SU-DHL-6 (cell line): ENCODE measurements around the gene ZFHX3.

ENCODE experiments used
- H2AFZ ChIP-seq: fragments of 200-600 bp; sonication (generic); 2 replicates; pipeline ENCODE4 v1.6.1; 2014; ENCODE audit warnings: low read depth, mild to moderate bottlenecking, moderate library complexity, mixed read lengths, antibody characterized with exemption, low read length; ENCODE audit not compliant: severe bottlenecking
- H3F3A ChIP-seq: fragments of 200-600 bp; shearing (Covaris generic); 2 replicates; pipeline ENCODE4 v1.6.0; 2016; ENCODE audit warnings: antibody characterized with exemption, mild to moderate bottlenecking; ENCODE audit not compliant: insufficient read depth
- H3K27ac ChIP-seq: fragments of 200-600 bp; sonication (generic); 2 replicates; pipeline ENCODE4 v1.5.1; 2016; ENCODE audit warnings: low read depth, mild to moderate bottlenecking, low read length, moderate library complexity, mixed read lengths
- H3K27me3 ChIP-seq: fragments of 200-600 bp; sonication (generic), shearing (Covaris generic); 2 replicates; pipeline ENCODE4 v1.6.0; 2014; ENCODE audit warnings: mild to moderate bottlenecking, low read length
- H3K36me3 ChIP-seq: fragments of 200-600 bp; sonication (generic); 2 replicates; pipeline ENCODE4 v1.6.1; 2014; ENCODE audit warnings: mild to moderate bottlenecking, low read length, mixed read lengths
- H3K4me2 ChIP-seq: fragments of 300-600, 200-600 bp; shearing (Covaris generic), sonication (generic); 2 replicates; pipeline ENCODE4 v1.6.0; 2014; ENCODE audit warnings: low read length, low read depth, mild to moderate bottlenecking; ENCODE audit not compliant: poor library complexity, severe bottlenecking
- H3K4me3 ChIP-seq: fragments of 200-600 bp; sonication (generic); 2 replicates; pipeline ENCODE4 v1.5.1; 2014; ENCODE audit warnings: antibody characterized with exemption, low read length, mild to moderate bottlenecking, mixed read lengths; ENCODE audit not compliant: insufficient read depth, poor library complexity, severe bottlenecking
- H3K79me2 ChIP-seq: fragments of 200-600 bp; sonication (generic); 2 replicates; pipeline ENCODE4 v1.6.1; 2014; ENCODE audit warnings: mild to moderate bottlenecking, low read length, moderate library complexity; ENCODE audit not compliant: insufficient read depth
- H3K9ac ChIP-seq: fragments of 200-600 bp; sonication (generic); 2 replicates; pipeline ENCODE4 v1.7.0; 2014; ENCODE audit warnings: mild to moderate bottlenecking, low read length
- H3K9me2 ChIP-seq: fragments of 200-600 bp; sonication (generic); replicated peaks from 2 replicates; pipeline ENCODE4 v1.6.1; 2014; ENCODE audit warnings: low read length; ENCODE audit not compliant: insufficient read depth
- H3K9me3 ChIP-seq: fragments of 200-600 bp; sonication (generic); 2 replicates; pipeline ENCODE4 v1.6.1; 2014; ENCODE audit warnings: low read length, mixed read lengths; ENCODE audit not compliant: insufficient read depth
- H4K20me1 ChIP-seq: fragments of 200-600 bp; sonication (generic); 2 replicates; pipeline ENCODE4 v1.6.1; 2014; ENCODE audit warnings: low read depth, mild to moderate bottlenecking, antibody characterized with exemption, low read length, moderate library complexity, mixed read lengths
- EZH2phosphoT487 ChIP-seq: fragments of 200-600 bp; sonication (generic), shearing (Covaris generic); conservative IDR thresholded peaks from 2 replicates; pipeline ENCODE4 v1.6.1; 2018; ENCODE audit warnings: mild to moderate bottlenecking, antibody characterized with exemption, low read length, moderate library complexity, mixed read lengths
- TF ChIP-seq, protein P1 (sequence below): fragments of 200-600 bp; sonication (generic); IDR thresholded peaks from one replicate; pipeline ENCODE4 v1.5.1; 2017; ENCODE audit warnings: antibody characterized with exemption, mild to moderate bottlenecking, low read length, moderate library complexity; ENCODE audit not compliant: insufficient read depth, poor library complexity, severe bottlenecking

The ZFHX3 gene

DNA sequence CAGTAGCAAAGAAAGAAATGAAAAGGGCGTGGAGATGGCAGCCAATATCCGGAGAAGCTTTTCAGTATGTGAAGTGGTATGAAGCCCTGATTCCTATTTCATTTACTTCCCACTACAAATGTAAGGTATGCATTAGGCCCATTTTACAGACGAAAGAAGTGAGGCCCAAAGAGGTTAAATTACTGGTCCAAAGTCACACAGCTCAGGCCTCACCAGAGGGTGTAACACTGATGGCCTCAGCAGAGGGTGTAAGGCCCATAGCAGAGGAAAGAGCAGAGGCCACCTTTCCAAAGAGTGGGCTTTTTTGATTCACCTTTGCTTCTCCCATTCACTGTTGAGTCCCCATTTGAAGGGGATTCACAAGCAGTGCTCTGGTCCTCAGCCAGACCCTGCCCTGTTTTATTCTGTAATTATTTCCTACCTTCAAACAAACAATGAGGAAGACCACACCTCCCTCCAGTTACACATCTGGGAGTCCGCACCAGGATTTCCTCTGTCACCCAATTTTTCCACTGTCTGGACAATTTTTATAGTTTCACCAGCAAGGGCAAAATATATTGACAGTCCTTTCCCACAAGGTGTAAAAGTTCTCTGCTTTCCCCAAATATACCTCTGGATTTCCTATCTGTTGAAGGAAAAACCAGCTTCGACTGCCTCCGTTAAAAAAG lies 7.1 kb downstream of the ZFHX3 start:
- no peak for TF ChIP-seq EZH2phosphoT487
- TF ChIP-seq, protein P1, sequence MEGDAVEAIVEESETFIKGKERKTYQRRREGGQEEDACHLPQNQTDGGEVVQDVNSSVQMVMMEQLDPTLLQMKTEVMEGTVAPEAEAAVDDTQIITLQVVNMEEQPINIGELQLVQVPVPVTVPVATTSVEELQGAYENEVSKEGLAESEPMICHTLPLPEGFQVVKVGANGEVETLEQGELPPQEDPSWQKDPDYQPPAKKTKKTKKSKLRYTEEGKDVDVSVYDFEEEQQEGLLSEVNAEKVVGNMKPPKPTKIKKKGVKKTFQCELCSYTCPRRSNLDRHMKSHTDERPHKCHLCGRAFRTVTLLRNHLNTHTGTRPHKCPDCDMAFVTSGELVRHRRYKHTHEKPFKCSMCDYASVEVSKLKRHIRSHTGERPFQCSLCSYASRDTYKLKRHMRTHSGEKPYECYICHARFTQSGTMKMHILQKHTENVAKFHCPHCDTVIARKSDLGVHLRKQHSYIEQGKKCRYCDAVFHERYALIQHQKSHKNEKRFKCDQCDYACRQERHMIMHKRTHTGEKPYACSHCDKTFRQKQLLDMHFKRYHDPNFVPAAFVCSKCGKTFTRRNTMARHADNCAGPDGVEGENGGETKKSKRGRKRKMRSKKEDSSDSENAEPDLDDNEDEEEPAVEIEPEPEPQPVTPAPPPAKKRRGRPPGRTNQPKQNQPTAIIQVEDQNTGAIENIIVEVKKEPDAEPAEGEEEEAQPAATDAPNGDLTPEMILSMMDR: no peak
- no peaks in the 10 kb centered on the region for H3K79me2 ChIP-seq
- H3K27me3 ChIP-seq: no peaks in the 10 kb centered on the region

DNA sequence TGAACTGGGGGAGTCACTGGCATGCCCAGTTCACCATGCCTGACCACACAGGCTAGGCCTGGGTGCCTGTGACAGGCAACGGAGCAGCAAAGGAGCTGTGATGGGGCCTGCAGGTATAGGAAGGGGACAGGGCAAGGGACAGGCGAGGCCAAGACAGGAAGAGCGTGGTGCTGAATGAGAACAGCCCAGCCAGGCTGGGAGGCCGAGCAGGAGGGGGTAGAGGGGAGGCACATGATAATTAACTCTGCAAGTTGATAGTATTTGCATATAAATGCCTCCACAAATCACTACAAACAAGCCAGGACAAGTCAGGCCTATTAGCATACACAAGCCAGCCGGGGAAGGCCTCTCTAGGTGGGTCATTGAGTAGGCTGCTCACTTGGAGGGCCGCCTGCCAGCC lies 7.8 kb downstream of the ZFHX3 start:
- H4K20me1 ChIP-seq: peaks cover 2% of the 10 kb centered on the region; the same call in 1 of the 2 replicates
- no peaks in the 10 kb centered on the region for H3F3A ChIP-seq
- no peaks in the 10 kb centered on the region for H3K27me3 ChIP-seq
- H3K9me2 ChIP-seq: no peaks in the 10 kb centered on the region
- H3K9ac ChIP-seq: no peak overlapping the region
- H3K4me3 ChIP-seq: no peak overlapping the region
- H3K4me2 ChIP-seq: no peak overlapping the region
- no peaks in the 10 kb centered on the region for H3K79me2 ChIP-seq
- TF ChIP-seq, protein P1: no peak
- TF ChIP-seq EZH2phosphoT487: no peak
- H3K36me3 ChIP-seq: no peaks in the 10 kb centered on the region
- H2AFZ ChIP-seq: no peak overlapping the region
- no peak overlapping the region for H3K27ac ChIP-seq
- no peaks in the 10 kb centered on the region for H3K9me3 ChIP-seq

More for the DNA sequence above, 7.1 kb downstream of the ZFHX3 start:
- Histone ChIP-seq H3K9me3 (no peaks in the 10 kb centered on the region), H3F3A (no peaks in the 10 kb centered on the region), H3K27ac (no peak overlapping the region), H3K36me3 (no peaks in the 10 kb centered on the region), H3K4me3 (no peak overlapping the region), H3K4me2 (no peak overlapping the region), H2AFZ (no peak overlapping the region), H4K20me1 (peaks cover 3% of the 10 kb centered on the region; the same call in 1 of the 2 replicates), H3K9ac (no peak overlapping the region), H3K9me2 (no peaks in the 10 kb centered on the region)

DNA sequence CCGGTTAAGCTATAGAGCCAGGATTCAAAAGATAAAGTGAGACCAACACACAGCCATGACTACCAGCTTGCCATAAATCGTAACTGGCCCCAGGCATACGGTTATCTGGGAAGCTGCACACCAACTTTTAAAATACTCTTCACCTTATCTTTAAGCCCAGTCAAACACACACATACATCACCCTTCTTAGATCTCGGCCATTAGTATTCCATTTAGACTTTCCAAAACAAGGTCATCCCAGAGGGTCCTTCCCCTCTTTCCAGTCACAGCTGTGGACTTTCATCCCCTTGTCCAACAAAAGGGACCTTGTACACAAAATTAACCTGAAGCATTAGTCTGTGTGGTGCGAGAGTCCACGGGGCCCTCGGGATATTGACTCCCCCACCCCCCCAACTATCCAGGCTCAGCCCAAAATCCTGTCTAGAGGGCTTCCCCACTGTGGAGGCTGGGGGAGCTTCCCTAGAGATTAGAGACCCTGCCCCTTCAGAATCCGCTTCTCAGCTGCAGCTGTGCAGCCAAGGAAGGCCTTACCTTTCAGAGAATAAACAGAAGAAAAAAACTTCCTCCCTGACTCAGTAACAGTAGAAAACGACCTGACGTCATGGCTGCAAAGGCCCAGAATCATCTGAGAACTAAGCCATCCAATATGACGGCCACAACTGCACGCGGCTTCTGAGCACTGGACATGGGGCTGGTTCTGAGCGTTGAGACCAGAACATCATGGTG lies 9.9 kb downstream of the ZFHX3 start:
- Histone ChIP-seq H3K4me3 (no peak overlapping the region), H3K79me2 (no peaks in the 10 kb centered on the region), H3K4me2 (no peak overlapping the region)

More for the DNA sequence above, 9.9 kb downstream of the ZFHX3 start:
- H3K9me2 ChIP-seq: no peaks in the 10 kb centered on the region
- no peaks in the 10 kb centered on the region for H4K20me1 ChIP-seq
- H3K9me3 ChIP-seq: no peaks in the 10 kb centered on the region
- H3K36me3 ChIP-seq: no peaks in the 10 kb centered on the region
- no peak overlapping the region for H3K9ac ChIP-seq
- H2AFZ ChIP-seq: no peak overlapping the region
- no peaks in the 10 kb centered on the region for H3K27me3 ChIP-seq
- H3F3A ChIP-seq: no peaks in the 10 kb centered on the region
- H3K27ac ChIP-seq: no peak overlapping the region
- TF ChIP-seq, protein P1: no peak
- no peak for TF ChIP-seq EZH2phosphoT487
